ENCODE data around the gene THUMPD2.
"Not testable (repeated sequence)": the region's sequence is repeated elsewhere in the genome, so short reads cannot be mapped to it uniquely, and the experiment has no call there.

The THUMPD2 gene

DNA sequence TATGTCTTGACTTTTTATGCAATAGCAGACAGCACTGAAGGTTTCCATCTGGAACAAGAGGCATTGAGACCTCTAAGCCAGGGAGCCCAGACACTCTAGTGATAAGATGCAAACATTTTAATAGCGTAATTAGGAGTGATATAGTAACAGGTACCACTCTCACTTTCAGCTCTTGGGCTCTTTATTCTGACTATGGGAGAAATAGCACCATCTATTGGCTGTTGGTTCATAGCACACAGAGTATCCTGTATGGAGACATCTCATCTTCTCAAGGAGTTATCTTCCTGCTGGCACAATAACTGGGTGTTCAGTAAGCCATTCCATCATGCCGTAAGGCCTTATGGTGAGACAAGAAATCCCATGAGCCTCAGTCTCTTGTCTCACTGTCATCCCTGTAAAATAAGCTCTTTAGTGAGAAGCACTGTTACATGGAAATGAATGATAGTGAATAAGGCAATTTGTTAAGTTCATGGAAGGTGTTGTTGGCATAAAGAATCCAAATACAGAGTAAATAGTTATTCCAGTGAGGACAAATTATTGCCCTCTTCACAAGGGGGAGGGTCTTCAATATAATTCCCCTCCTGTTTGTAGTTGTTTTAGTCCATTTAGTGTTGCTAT, 48.3 kb downstream of the THUMPD2 start:
- H3K4me3 ChIP-seq (ENCODE audit: low read depth, low read length) = no peak overlapping the region
- TF ChIP-seq, protein P1, sequence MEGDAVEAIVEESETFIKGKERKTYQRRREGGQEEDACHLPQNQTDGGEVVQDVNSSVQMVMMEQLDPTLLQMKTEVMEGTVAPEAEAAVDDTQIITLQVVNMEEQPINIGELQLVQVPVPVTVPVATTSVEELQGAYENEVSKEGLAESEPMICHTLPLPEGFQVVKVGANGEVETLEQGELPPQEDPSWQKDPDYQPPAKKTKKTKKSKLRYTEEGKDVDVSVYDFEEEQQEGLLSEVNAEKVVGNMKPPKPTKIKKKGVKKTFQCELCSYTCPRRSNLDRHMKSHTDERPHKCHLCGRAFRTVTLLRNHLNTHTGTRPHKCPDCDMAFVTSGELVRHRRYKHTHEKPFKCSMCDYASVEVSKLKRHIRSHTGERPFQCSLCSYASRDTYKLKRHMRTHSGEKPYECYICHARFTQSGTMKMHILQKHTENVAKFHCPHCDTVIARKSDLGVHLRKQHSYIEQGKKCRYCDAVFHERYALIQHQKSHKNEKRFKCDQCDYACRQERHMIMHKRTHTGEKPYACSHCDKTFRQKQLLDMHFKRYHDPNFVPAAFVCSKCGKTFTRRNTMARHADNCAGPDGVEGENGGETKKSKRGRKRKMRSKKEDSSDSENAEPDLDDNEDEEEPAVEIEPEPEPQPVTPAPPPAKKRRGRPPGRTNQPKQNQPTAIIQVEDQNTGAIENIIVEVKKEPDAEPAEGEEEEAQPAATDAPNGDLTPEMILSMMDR (IDR thresholded peaks at IDR 0.05; ENCODE audit: low read depth, low read length, missing control alignments) = peak; percentile 60
- no peak for DNase-seq (ENCODE audit: low read depth)

DNA sequence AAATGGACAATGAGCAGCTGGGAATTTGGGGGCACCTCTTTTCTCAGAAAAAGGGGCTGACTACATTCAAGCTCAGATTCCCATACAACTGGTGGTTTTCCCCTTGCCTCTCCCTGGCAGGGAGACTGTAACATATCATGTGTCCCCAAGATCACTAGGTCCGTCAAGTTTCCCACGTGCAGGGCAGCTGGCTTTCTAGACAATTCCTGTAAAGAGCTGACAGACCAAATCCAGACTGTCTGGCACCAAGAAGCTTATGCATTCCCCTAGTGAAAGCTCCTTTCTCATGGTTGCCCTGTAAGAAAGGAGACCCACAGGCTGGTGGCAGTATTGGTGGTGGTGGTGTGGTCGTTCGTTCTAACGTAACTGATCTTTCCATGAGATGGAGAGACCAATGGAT, 48.8 kb downstream of the THUMPD2 start:
- DNase-seq (ENCODE audit: low read depth) = no peak
- no peak overlapping the region for H3K4me3 ChIP-seq (ENCODE audit: low read depth, low read length)
- TF ChIP-seq, protein P1 (IDR thresholded peaks at IDR 0.05; ENCODE audit: low read depth, low read length, missing control alignments) = no peak

DNA sequence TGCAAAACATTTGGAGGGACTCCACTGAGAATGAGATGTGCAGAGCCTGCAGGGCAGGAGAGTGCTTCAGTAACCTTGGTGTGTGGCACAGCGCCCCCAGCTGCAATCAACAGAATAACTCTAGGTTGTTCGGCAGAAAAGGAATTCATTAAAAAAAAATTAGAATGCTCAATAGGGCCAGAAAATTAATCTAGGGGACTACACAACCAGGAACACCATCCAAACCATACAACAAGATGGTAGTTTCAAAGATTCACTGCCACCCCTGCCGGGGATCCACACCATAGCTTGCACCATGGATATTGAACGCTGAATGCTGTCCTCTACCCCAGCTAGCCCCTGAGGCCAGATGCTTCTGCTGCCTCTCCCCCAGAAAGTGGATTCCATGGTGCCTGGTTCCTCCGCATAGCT, 50.1 kb downstream of the THUMPD2 start:
- no peak for DNase-seq (ENCODE audit: low read depth)
- TF ChIP-seq, protein P1 (IDR thresholded peaks at IDR 0.05; ENCODE audit: low read depth, low read length, missing control alignments) = peak; percentile 71
- no peak overlapping the region for H3K4me3 ChIP-seq (ENCODE audit: low read depth, low read length)

DNA sequence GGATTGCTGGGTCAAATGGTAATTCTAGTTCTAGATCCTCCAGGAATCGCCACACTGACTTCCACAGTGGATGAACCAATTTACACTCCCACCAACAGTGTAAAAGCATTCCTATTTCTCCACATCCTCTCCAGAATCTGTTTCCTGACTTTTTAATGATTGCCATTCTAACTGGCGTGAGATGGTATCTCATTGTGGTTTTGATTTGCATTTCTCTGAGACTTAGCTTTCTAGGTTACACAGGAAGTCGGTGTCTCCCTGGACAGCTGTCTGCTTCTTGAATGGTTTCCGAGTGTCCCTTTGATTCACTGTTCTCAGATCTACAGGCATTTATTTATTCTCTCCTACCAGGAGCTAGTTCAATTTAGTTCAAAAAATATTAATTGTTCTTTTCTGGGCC, 51.0 kb downstream of the THUMPD2 start:
- DNase-seq (ENCODE audit: low read depth); H3K4me3 ChIP-seq (ENCODE audit: low read depth, low read length): not testable (repeated sequence)

DNA sequence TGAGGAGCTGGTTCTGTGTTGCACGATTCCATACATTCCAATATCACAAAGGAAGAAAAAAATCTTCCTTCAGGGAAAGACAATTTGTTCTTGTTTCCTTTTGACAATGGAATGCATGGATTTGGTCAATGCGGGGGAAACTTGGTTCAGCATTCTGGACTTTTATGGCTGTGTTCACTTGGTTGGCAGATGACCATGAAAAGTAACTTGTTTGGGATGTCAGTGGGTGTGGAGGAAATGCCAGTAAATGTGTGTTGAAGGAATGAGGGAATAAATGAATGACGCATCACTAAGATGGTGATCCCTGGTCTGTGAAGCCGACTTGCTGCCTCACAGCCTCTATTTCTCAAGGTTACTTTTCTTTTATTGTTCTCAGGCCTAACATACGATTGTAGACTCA, 53.7 kb downstream of the THUMPD2 start:
- DNase-seq (ENCODE audit: low read depth) = no peak
- TF ChIP-seq, protein P1 (IDR thresholded peaks at IDR 0.05; ENCODE audit: low read depth, low read length, missing control alignments) = no peak
- no peak overlapping the region for H3K4me3 ChIP-seq (ENCODE audit: low read depth, low read length)

DNA sequence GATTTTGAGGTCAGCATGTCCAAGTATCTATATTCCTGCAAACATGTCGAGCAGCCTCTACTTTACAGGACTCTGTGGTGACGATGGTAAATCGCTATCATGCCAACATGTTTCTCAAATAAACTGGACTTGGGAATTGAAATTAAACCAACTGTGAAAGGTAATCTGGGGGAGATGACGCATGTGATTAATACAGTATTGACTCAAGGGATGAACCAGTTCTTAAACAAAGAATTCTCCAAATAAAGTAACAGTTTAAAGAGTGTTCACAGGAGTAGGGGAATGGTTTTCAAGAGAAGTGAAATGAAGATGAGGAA, 54.3 kb downstream of the THUMPD2 start:
- TF ChIP-seq, protein P1 (IDR thresholded peaks at IDR 0.05; ENCODE audit: low read depth, low read length, missing control alignments) = no peak
- DNase-seq (ENCODE audit: low read depth) = no peak
- no peak overlapping the region for H3K4me3 ChIP-seq (ENCODE audit: low read depth, low read length)

DNA sequence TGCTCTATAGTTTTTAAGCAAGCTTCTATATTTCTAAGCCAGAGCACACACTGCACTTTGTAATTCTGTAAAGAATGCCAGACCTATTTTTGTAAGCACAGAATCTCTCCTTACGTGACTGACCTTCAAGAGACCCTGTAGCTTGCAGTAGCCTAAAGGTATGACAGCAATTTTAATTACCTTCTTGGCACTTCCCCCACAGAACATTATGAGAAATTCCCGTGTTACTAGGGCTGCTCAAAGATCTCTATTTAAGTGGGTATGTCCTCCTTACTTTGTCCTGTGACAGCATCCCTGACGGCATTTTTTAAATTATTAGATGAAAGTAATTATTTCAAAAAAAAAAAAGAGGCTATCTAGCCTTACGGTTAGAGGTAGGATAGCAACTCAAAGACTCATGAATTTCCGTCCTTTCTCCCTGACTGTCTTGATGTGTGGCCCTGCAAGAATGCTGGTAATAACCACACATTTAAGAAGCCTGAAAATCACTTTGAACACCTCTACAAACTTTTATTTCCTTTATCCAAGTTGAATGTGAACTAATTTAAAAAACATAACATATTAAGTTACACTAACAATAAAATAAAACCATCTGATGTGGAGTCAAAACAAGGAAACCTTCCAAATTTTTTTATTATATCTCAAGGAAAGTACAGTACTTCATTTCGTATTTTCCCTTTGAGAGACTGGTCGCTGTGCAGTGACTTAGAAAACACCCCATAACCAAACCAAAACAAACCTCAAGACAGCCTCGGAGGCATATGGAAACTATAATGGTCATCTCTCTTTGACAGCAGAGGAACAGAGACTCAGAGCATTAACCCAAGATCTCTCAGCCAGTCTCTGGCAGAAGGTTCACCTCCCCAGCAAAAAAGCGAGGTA, 54.9 kb downstream of the THUMPD2 start:
- no peak overlapping the region for H3K4me3 ChIP-seq (ENCODE audit: low read depth, low read length)
- TF ChIP-seq, protein P1 (IDR thresholded peaks at IDR 0.05; ENCODE audit: low read depth, low read length, missing control alignments) = no peak
- no peak for DNase-seq (ENCODE audit: low read depth)

All from GM12864 (cell line).